Right atrium auricular region (tissue), 2 donors: ENCODE data around the gene COL13A1. TPM values are rescaled to one million over a fixed set of nuclear protein-coding genes. Genes with fewer than 3 reads are reported as not detected.

Experiments used
- DNase-seq: peaks from one replicate; pipeline ENCODE4 v3.0.0-alpha.2; 2019; ENCODE audit warnings: low spot score
- H3K27ac ChIP-seq, 2 donors: fragments of 200-600 bp; sonication (generic); 1 replicate in 1 of 2; 2 replicates in 1 of 2; pipeline ENCODE4 v1.5.1; 2016 to 2019
- H3K27me3 ChIP-seq, 2 donors: fragments of 200-600 bp; sonication (generic); one replicate each; pipeline versions ENCODE4 v1.5.1 to v1.6.0; 2017 to 2019
- H3K36me3 ChIP-seq: fragments of 200-600 bp; sonication (generic); one replicate; pipeline ENCODE4 v1.5.1; 2016
- H3K4me1 ChIP-seq, 2 donors: fragments of 200-600 bp; sonication (generic); one replicate each; pipeline versions ENCODE4 v1.5.1 to v1.6.0; 2017 to 2019
- H3K4me3 ChIP-seq, 2 donors: fragments of 200-600 bp; sonication (generic); 1 replicate in 1 of 2; 2 replicates in 1 of 2; pipeline ENCODE4 v1.5.1; 2017 to 2019; ENCODE audit warnings: mild to moderate bottlenecking in 1 of 2, moderate library complexity in 1 of 2
- H3K9me3 ChIP-seq, 2 donors: fragments of 200-600 bp; sonication (generic); one replicate each; pipeline ENCODE4 v1.5.1; 2019
- CTCF ChIP-seq, 2 donors: fragments of 200-600 bp; sonication (generic); IDR thresholded peaks; one replicate each; pipeline ENCODE4 v1.5.1; 2019; ENCODE audit warnings: antibody characterized with exemption in 2 of 2
- total RNA-seq, 2 donors: library from RNA; depleted of rRNA; stranded (reverse); fragments of >200 nt; gene quantifications; one replicate each; pipeline ENCODE4 v1.1.0, GENCODE V29; 2016

COL13A1 gene
- total RNA-seq, 2 donors from 2014 or later, result 5.7 to 11.8 TPM

DNA sequence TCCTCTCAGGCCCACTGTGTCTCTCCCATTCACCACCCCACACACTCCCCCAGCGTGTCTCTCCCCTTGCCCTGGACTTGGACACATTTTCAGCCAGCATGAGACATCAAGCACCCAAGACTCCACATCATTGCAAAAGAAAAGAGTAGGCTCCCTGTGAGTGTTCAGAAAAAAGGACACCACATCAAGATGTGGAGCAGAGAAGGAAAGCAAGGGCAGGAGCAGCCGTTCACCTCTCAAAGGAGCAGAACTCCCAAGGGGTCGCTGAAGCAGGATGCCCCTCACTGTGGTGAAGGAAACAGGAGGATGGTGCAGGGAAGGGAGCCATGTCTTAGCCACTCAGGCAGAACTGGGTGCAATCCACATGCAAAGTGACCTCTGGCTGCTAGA, 161.0 kb downstream of the COL13A1 start:
- no peaks in the 10 kb centered on the region for H3K36me3 ChIP-seq
- H3K27ac ChIP-seq, result no peak overlapping the region
- no peaks in the 10 kb centered on the region for H3K9me3 ChIP-seq
- no peak overlapping the region for H3K4me3 ChIP-seq
- peak; percentile 5 for DNase-seq
- H3K27me3 ChIP-seq, result no peaks in the 10 kb centered on the region
- TF ChIP-seq CTCF (IDR thresholded peaks at IDR 0.05), result no peak
- H3K4me1 ChIP-seq, result no peaks in the 10 kb centered on the region

DNA sequence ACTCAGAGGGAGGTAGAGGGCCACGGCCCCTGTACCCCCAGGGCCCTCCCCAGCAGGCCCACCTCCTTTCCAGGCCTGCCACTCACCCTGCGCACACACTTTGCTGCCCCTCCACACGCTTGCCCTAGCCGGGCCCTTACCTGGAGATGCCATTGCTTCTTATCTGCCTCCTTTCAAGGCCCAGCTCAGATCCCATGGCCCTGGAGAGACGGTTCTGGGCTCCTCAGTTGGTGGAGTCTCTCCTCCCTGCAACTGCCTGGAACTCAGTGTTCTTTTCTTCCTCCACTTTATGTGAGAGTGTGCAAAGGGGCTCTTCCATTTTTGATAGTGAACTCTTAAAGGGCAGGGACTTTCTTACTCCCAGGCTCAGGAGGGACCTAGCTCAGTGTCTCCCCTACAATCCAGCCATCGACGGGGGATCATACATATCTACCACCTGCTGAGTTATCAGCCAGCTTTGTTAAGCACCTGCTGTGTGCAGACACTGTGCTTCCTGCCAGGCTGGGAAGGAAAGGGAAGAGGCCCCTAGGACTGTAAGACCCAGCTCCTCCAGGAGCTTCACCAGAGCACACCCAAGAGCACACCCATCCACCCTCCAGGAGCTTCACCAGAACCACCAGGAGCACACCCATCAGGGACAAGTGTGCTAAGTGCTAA, 161.6 kb downstream of the COL13A1 start:
- no peaks in the 10 kb centered on the region for H3K27me3 ChIP-seq
- H3K9me3 ChIP-seq, result no peaks in the 10 kb centered on the region
- H3K4me3 ChIP-seq, result no peak overlapping the region
- no peak for TF ChIP-seq CTCF (IDR thresholded peaks at IDR 0.05)
- H3K4me1 ChIP-seq, result no peaks in the 10 kb centered on the region
- no peak overlapping the region for H3K27ac ChIP-seq
- H3K36me3 ChIP-seq, result no peaks in the 10 kb centered on the region
- DNase-seq, result peak; percentile 23

- no peak overlapping the region for H3K27ac ChIP-seq
- no peaks in the 10 kb centered on the region for H3K36me3 ChIP-seq
- peak; percentile 43 for DNase-seq
- no peak overlapping the region for H3K4me3 ChIP-seq
- H3K9me3 ChIP-seq, result no peaks in the 10 kb centered on the region
- H3K27me3 ChIP-seq, result no peaks in the 10 kb centered on the region
- no peaks in the 10 kb centered on the region for H3K4me1 ChIP-seq
- no peak for TF ChIP-seq CTCF (IDR thresholded peaks at IDR 0.05)
Measured at GRCh38 chr10:69963835-69964710, 162.4 kb downstream of the COL13A1 start.

- DNase-seq, result peak; percentile 48
- no peak for TF ChIP-seq CTCF (IDR thresholded peaks at IDR 0.05)
- Histone ChIP-seq H3K4me3 (no peak overlapping the region), H3K27me3 (no peaks in the 10 kb centered on the region), H3K9me3 (no peaks in the 10 kb centered on the region), H3K27ac (no peak overlapping the region), H3K36me3 (no peaks in the 10 kb centered on the region), H3K4me1 (no peaks in the 10 kb centered on the region)
Measured at GRCh38 chr10:69965086-69965485, 163.4 kb downstream of the COL13A1 start.

DNA sequence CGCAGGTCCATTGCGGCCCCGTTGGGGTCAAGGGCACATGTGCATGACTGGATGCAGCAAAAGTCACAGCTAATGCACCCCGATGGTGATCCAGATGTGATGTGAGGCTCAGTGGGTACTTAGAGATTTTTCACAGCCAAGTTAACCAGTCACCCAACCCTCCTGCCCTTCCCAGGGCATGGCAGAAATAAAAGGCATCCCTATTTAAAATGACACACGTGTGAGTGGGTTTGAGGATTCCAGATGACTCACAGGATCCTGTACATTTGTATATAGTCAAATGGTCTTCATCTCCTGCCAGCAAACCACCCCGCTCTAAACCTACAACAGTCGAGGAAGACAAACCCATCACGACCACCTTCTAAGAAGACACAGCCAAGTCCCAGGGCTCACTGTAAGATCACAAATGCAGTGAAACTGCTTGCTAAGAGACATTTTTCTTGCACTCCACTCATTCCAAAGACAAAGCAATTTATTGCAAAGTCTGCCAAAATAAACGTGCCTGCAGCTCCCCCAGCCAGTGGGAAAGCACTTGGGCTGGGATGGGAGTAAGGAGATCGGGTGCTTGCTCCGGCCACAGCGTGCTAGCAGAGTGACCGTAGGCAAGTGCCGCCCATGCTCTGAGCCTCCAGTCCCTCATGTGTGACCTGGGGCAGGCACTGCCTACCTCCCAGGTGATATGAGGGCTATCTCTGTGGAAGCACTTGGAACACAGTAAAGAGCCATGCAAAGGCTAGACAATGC, 164.4 kb downstream of the COL13A1 start:
- TF ChIP-seq CTCF (IDR thresholded peaks at IDR 0.05), result no peak

More for the DNA sequence above, 164.4 kb downstream of the COL13A1 start:
- no peak overlapping the region for H3K27ac ChIP-seq
- peak; percentile 28 for DNase-seq
- no peak overlapping the region for H3K4me3 ChIP-seq
- H3K9me3 ChIP-seq, result no peaks in the 10 kb centered on the region
- H3K4me1 ChIP-seq, result no peaks in the 10 kb centered on the region
- no peaks in the 10 kb centered on the region for H3K36me3 ChIP-seq
- H3K27me3 ChIP-seq, result no peaks in the 10 kb centered on the region
